ENCODE measurements around the gene HYOU1. TPM values are rescaled to one million over a fixed set of nuclear protein-coding genes. Genes with fewer than 3 reads are reported as not detected.

HYOU1 gene
- total and polyA plus RNA-seq, 2 of the 8 experiments (the other 6 are each of a cell fraction or from before 2014, with no cell fraction given) = 239 to 295 TPM

DNA sequence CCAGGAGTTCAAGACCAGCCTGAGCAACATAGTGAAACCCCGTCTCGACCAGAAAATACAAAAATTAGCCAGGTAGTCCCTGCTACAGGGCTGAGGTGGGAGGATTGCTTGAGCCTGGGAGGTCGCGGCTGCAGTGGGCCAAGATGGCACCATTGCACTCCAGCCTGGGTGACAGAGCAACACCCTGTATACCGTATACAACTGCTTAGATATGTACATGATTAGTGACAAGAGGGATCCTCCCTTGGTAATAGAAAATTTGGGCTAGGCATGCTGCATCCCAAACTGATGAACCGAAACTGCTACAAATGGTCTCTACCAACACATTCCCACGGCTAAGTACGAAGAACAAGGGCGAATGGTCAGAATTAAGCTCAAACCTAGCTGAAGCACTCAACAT is 14.1 kb downstream of the HYOU1 start:
- H3K9me3 ChIP-seq (ENCODE audit: insufficient read depth in 2 of 2, low read depth in 1 of 2, low read length in 1 of 2) = no peaks in the 10 kb centered on the region
- H4K20me1 ChIP-seq (replicated peaks in 1 of 2; ENCODE audit: control insufficient read depth in 1 of 2, insufficient read depth in 2 of 2, low read length in 2 of 2) = peaks cover 0 to 6% of the 10 kb centered on the region in 2 experiments
- ChIA-PET POLR2A (ENCODE audit: partially characterized antibody) (interaction anchor here (0.6 to 5.7 kb wide), 11 partner anchors 8 to 137 kb away, joined by 3 to 45 read pairs (median 4); partner anchors contain the start of genes HMBS, HYOU1, RPS25 and SLC37A4), CTCF (ENCODE audit: partially characterized antibody) (interaction anchor here (0.7 to 2.4 kb wide), 11 partner anchors 8 to 1122 kb away, joined by 3 to 5 read pairs (median 3); no protein-coding TSS in a partner anchor)
- H3K79me2 ChIP-seq (ENCODE audit: control insufficient read depth in 1 of 2, insufficient read depth in 2 of 2, low read length in 2 of 2) = no peaks in the 10 kb centered on the region
- H4K8ac ChIP-seq (ENCODE audit: extremely low read depth, insufficient read depth, low read length) = no peak overlapping the region
- H3K56ac ChIP-seq (replicated peaks; ENCODE audit: insufficient read length, low read depth, low read length) = no peak overlapping the region
- H3K18ac ChIP-seq (ENCODE audit: extremely low read depth, low read length) = no peak overlapping the region
- H2BK20ac ChIP-seq (ENCODE audit: low read length) = no peak overlapping the region
- H3K27ac ChIP-seq (ENCODE audit: low read depth, low read length) = no peak overlapping the region
- no peaks in the 10 kb centered on the region for H3K23me2 ChIP-seq (ENCODE audit: low read depth, low read length)
- no peak overlapping the region for H3K23ac ChIP-seq (ENCODE audit: insufficient read length)
- no peak overlapping the region for H2AK5ac ChIP-seq (ENCODE audit: low read depth, low read length)
- no peak overlapping the region for H3K4ac ChIP-seq (replicated peaks; ENCODE audit: insufficient read length, low read depth, low read length)
- no peaks in the 10 kb centered on the region for H3K27me3 ChIP-seq (replicated peaks in 1 of 4; ENCODE audit: control insufficient read depth in 3 of 4, extremely low read depth in 1 of 4, insufficient read depth in 3 of 4, low read length in 3 of 4)
- no peak overlapping the region for H2BK15ac ChIP-seq (ENCODE audit: low read length)
- H3K4me1 ChIP-seq (replicated peaks in 1 of 4; ENCODE audit: control insufficient read depth in 3 of 4, insufficient read depth in 4 of 4, low read length in 3 of 4) = peaks cover 0 to 3% (median 2%) of the 10 kb centered on the region in 4 experiments; a peak in 3 of 7 replicates
- 85% methylated on average over 9 of the region's 9 CpGs; no CpG with 5 or more reads in 1 of the 2 experiments for WGBS, 2 experiments (ENCODE audit: extremely low coverage in 1 of 2, insufficient coverage in 1 of 2, insufficient read length in 1 of 2, insufficient replicate concordance in 2 of 2, low coverage in 1 of 2, low lambda C conversion rate in 2 of 2, missing lambda C conversion rate in 1 of 2)
- FAIRE-seq (no peak), DNase-seq (ENCODE audit: low read depth in 1 of 2, low spot score in 2 of 2) (no peak)
- no peak overlapping the region for H3K4me3 ChIP-seq (ENCODE audit: extremely low read depth in 1 of 4, insufficient read depth in 2 of 4, low read depth in 3 of 4, low read length in 4 of 4)
- no peak overlapping the region for H3K9ac ChIP-seq (replicated peaks in 1 of 4; ENCODE audit: extremely low read depth in 1 of 4, low read depth in 3 of 4, low read length in 3 of 4)
- H2BK5ac ChIP-seq (ENCODE audit: low read depth, low read length) = no peak overlapping the region
- H2AFZ ChIP-seq (ENCODE audit: low read length) = no peak overlapping the region
- peaks cover 12 to 27% (median 22%) of the 10 kb centered on the region in 4 experiments; a peak in 7 of 8 replicates for H3K36me3 ChIP-seq (ENCODE audit: control insufficient read depth in 2 of 4, insufficient read depth in 4 of 4, low read length in 3 of 4)
- no peak overlapping the region for H3K4me2 ChIP-seq (ENCODE audit: insufficient read depth in 1 of 2, low read depth in 2 of 2, low read length in 2 of 2)
- no peaks in the 10 kb centered on the region for H3K79me1 ChIP-seq (ENCODE audit: low read depth, low read length)
- H2BK120ac ChIP-seq (replicated peaks; ENCODE audit: low read depth, low read length) = no peak overlapping the region
- H3K14ac ChIP-seq (ENCODE audit: insufficient read length) = no peak overlapping the region
- no peak overlapping the region for H4K5ac ChIP-seq (ENCODE audit: insufficient read length, low read depth, low read length)
- H2BK12ac ChIP-seq (ENCODE audit: low read depth, low read length) = no peak overlapping the region
- no peak overlapping the region for H4K91ac ChIP-seq (replicated peaks; ENCODE audit: insufficient read length, low read length)
- TF ChIP-seq YY1 (IDR thresholded peaks at IDR 0.05; ENCODE audit: low read depth, low read length) (no peak), BRCA1 (IDR thresholded peaks at IDR 0.05; ENCODE audit: low read depth, low read length) (no peak), RBBP5 (IDR thresholded peaks at IDR 0.05; ENCODE audit: borderline replicate concordance, low read depth, low read length) (no peak), SIX5 (IDR thresholded peaks at IDR 0.05; ENCODE audit: low read depth, low read length) (no peak), POLR2A (IDR thresholded peaks at IDR 0.05; ENCODE audit: control extremely low read depth in 1 of 2, low read depth in 2 of 2, low read length in 2 of 2) (no peak), MAFK (IDR thresholded peaks at IDR 0.05; ENCODE audit: low read depth, low read length) (no peak), NRF1 (IDR thresholded peaks at IDR 0.05; ENCODE audit: low read depth, low read length) (no peak), ASH2L (IDR thresholded peaks at IDR 0.05; ENCODE audit: low read length) (no peak), ZNF274 (IDR thresholded peaks at IDR 0.05; ENCODE audit: borderline replicate concordance, extremely low read depth, low read length) (no peak), KDM4A (IDR thresholded peaks at IDR 0.05; ENCODE audit: low read depth, low read length, severe bottlenecking) (no peak), CEBPB (IDR thresholded peaks at IDR 0.05; ENCODE audit: low read depth, low read length) (no peak)
- TF ChIP-seq, protein P1, sequence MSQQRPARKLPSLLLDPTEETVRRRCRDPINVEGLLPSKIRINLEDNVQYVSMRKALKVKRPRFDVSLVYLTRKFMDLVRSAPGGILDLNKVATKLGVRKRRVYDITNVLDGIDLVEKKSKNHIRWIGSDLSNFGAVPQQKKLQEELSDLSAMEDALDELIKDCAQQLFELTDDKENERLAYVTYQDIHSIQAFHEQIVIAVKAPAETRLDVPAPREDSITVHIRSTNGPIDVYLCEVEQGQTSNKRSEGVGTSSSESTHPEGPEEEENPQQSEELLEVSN (IDR thresholded peaks at IDR 0.05) = no peak
- TF ChIP-seq, protein P2, sequence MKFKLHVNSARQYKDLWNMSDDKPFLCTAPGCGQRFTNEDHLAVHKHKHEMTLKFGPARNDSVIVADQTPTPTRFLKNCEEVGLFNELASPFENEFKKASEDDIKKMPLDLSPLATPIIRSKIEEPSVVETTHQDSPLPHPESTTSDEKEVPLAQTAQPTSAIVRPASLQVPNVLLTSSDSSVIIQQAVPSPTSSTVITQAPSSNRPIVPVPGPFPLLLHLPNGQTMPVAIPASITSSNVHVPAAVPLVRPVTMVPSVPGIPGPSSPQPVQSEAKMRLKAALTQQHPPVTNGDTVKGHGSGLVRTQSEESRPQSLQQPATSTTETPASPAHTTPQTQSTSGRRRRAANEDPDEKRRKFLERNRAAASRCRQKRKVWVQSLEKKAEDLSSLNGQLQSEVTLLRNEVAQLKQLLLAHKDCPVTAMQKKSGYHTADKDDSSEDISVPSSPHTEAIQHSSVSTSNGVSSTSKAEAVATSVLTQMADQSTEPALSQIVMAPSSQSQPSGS (IDR thresholded peaks at IDR 0.05; ENCODE audit: low read length) = no peak

Measured in H1 (cell line).